Caco-2 (cell line): ENCODE data around the gene NBDY. TPM values are rescaled to one million over a fixed set of nuclear protein-coding genes. Genes with fewer than 3 reads are reported as not detected.
"Not testable (repeated sequence)": the region's sequence is repeated elsewhere in the genome, so short reads cannot be mapped to it uniquely, and the experiment has no call there.

Experiments used
- BruUV-seq: library from RNA; stranded (reverse); fragments of 400-500 nt; replicated peaks from 2 replicates; lab custom pipeline; 2021; lab: Mats Ljungman, UMichigan
- CTCF ChIA-PET: fragments of 300-600 bp; sonication (Branson Sonifier 250); formaldehyde crosslinking; loops from one replicate; lab custom pipeline; 2022; ENCODE audit warnings: antibody characterized with exemption; lab: Charles Lee
- POLR2A ChIA-PET: fragments of 300-600 bp; sonication (Branson Sonifier 250); formaldehyde crosslinking; loops from one replicate; lab custom pipeline; 2022; ENCODE audit warnings: antibody characterized with exemption; lab: Charles Lee
- DNase-seq, 2 experiments: peaks; one replicate each; pipeline versions ENCODE4 v3.0.0 to v3.0.0-alpha.2; 2020 to 2022
- H3K27me3 ChIP-seq: replicated peaks from 2 replicates; pipeline ENCODE4 v1.6.0; 2011; ENCODE audit warnings: low read length; ENCODE audit not compliant: control insufficient read depth, insufficient read depth
- H3K36me3 ChIP-seq: 2 replicates; pipeline ENCODE4 v1.5.1; 2011; ENCODE audit warnings: low read length; ENCODE audit not compliant: control insufficient read depth, insufficient read depth
- H3K4me1 ChIP-seq: fragments of 250-450 bp; sonication (Bioruptor Pico); 2 replicates; pipeline ENCODE4 v1.5.1; 2020; ENCODE audit warnings: mild to moderate bottlenecking
- H3K4me3 ChIP-seq: 2 replicates; pipeline ENCODE4 v1.5.1; 2011; ENCODE audit warnings: low read depth, mild to moderate bottlenecking, control low read depth, low read length
- H3K9me3 ChIP-seq: fragments of 250-450 bp; sonication (Bioruptor Pico); 2 replicates; pipeline ENCODE4 v1.5.1; 2020; ENCODE audit warnings: mild to moderate bottlenecking, moderate library complexity
- H3K27ac Mint-ChIP-seq: one replicate; pipeline ENCODE4 v1.8.0; 2022; ENCODE audit warnings: mixed read lengths; ENCODE audit not compliant: unreplicated experiment
- H3K27me3 Mint-ChIP-seq: one replicate; pipeline ENCODE4 v1.8.0; 2022; ENCODE audit warnings: mixed read lengths; ENCODE audit not compliant: insufficient read depth, unreplicated experiment
- H3K36me3 Mint-ChIP-seq: one replicate; pipeline ENCODE4 v1.8.0; 2022; ENCODE audit warnings: mild to moderate bottlenecking, mixed read lengths; ENCODE audit not compliant: insufficient read depth, unreplicated experiment
- H3K4me1 Mint-ChIP-seq: one replicate; pipeline ENCODE4 v1.8.0; 2022; ENCODE audit warnings: low read depth, mixed read lengths; ENCODE audit not compliant: unreplicated experiment
- H3K4me3 Mint-ChIP-seq: one replicate; pipeline ENCODE4 v1.8.0; 2022; ENCODE audit warnings: mild to moderate bottlenecking, moderate library complexity, mixed read lengths; ENCODE audit not compliant: unreplicated experiment
- H3K9me3 Mint-ChIP-seq: one replicate; pipeline ENCODE4 v1.8.0; 2022; ENCODE audit warnings: mixed read lengths; ENCODE audit not compliant: unreplicated experiment
- intact Hi-C: fragments of 100-400 bp; cut with micrococcal nuclease; formaldehyde crosslinking; loops from one replicate; pipeline ENCODE4 v1.10.0; 2022; ENCODE audit not compliant: unreplicated experiment
- total RNA-seq: library from RNA; stranded (reverse); gene quantifications from 2 replicates; pipeline ENCODE4 v1.2.3, GENCODE V29; 2022
- TF ChIP-seq, protein P1 (sequence below), 2 experiments: fragments of 200-600 bp in 1 of 2; IDR thresholded peaks; 1 replicate in 1 of 2; 2 replicates in 1 of 2; pipeline versions ENCODE4 v1.5.1 to v1.8.0; 2011 to 2022; ENCODE audit warnings: antibody characterized with exemption in 1 of 2, control low read depth in 1 of 2, inconsistent platforms in 1 of 2, low read depth in 1 of 2, low read length in 1 of 2, mild to moderate bottlenecking in 1 of 2, moderate library complexity in 1 of 2; ENCODE audit not compliant: insufficient read depth in 1 of 2, severe bottlenecking in 1 of 2, unreplicated experiment in 1 of 2

NBDY gene
- total RNA-seq, 1 experiment from 2014 or later = 29.4 TPM

DNA sequence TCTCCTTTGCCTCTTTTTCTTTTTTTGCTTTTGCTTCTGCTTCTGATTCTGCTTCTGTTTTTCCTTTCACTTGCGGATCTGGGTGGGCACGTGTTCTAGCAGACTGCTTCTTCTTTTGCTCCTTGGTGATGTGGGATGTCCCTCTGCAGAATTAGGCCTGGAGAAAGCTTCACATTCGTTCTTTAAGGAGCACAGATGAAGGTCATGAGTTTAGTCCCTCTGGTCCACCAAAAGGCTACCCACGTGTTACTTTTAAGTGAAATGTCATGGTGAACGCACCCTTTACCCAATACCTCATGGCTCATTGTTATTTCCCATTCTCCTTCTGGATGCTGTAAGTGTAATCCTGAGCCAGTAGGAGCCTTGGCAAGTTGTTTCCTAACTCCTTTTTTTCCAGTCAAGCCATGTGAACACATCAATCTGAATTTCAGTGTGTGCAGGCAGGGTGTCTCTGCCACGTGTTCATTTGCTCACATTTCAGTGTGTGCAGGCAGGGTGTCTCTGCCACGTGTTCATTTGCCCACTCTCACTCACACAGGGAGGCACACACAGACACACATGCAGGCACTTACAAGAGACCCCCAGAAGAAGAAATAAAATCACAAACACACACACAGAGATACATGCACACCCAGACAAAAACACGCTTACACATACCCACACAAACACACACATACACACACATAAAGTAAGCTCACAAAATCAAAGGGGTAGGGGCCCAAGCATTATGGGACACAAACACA is 36.9 kb downstream of the NBDY start:
- Mint-ChIP-seq H3K4me1 (peaks cover 9% of the 10 kb centered on the region), H3K27me3 (no peaks in the 10 kb centered on the region), H3K9me3 (no peaks in the 10 kb centered on the region), H3K4me3 (no peak overlapping the region), H3K27ac (peak overlapping the region; percentile 48), H3K36me3 (no peaks in the 10 kb centered on the region)
- ChIA-PET POLR2A (no interaction called here), CTCF (no interaction called here)
- H3K36me3 ChIP-seq = no peaks in the 10 kb centered on the region
- BruUV-seq = no TSS peak
- H3K4me1 ChIP-seq = no peaks in the 10 kb centered on the region
- no peak overlapping the region for H3K4me3 ChIP-seq
- intact Hi-C loops = no loop called here
- no peaks in the 10 kb centered on the region for H3K27me3 ChIP-seq
- no peak for DNase-seq
- H3K9me3 ChIP-seq = no peaks in the 10 kb centered on the region
- TF ChIP-seq, protein P1, sequence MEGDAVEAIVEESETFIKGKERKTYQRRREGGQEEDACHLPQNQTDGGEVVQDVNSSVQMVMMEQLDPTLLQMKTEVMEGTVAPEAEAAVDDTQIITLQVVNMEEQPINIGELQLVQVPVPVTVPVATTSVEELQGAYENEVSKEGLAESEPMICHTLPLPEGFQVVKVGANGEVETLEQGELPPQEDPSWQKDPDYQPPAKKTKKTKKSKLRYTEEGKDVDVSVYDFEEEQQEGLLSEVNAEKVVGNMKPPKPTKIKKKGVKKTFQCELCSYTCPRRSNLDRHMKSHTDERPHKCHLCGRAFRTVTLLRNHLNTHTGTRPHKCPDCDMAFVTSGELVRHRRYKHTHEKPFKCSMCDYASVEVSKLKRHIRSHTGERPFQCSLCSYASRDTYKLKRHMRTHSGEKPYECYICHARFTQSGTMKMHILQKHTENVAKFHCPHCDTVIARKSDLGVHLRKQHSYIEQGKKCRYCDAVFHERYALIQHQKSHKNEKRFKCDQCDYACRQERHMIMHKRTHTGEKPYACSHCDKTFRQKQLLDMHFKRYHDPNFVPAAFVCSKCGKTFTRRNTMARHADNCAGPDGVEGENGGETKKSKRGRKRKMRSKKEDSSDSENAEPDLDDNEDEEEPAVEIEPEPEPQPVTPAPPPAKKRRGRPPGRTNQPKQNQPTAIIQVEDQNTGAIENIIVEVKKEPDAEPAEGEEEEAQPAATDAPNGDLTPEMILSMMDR (IDR thresholded peaks at IDR 0.05; ENCODE audit: insufficient read depth in 1 of 2, low read depth in 1 of 2, low read length in 1 of 2, severe bottlenecking in 1 of 2, unreplicated experiment in 1 of 2) = no peak

DNA sequence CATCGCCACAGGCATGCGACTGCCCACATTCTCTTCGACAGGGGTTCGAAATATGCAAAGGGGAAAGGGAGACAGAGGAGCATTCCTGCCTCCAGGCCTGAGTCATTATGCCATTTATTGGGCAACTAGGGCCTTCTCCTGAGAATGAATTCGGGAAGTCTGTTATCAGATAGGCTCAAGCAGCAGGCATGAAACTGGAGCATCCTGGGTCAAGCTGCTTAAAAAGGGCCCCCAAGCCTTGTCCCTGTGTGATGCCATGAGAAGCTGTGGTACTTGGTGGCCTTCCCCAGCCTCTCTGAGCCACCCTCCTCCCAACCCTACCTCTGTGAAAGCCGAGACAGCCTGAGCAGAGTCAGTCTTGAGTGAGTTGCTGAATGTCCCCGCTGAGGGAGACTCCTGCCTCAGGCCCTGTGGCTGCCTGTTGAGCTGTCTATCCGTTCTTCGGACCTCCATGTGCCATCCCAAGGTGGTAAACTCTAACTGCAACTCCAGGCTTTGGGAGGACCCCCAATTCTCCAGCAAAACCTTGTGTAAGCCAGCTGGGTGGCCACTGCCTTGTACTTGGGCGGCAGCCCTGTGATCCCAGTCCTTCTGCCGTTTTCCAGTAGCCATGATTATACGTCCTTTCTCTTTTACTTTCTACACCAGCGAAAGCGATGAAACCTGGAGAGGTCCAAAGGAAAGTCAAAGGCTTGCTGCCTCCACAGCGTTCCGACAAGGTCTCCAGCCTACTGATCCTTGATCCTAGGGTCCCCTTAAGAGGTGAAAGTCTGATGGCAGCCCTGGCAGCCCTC is 37.7 kb downstream of the NBDY start:
- peaks cover 9% of the 10 kb centered on the region for H3K4me1 Mint-ChIP-seq
- Histone ChIP-seq H3K9me3 (no peaks in the 10 kb centered on the region), H3K36me3 (no peaks in the 10 kb centered on the region), H3K4me3 (no peak overlapping the region), H3K27me3 (no peaks in the 10 kb centered on the region), H3K4me1 (no peaks in the 10 kb centered on the region)
- DNase-seq = no peak
- ChIA-PET CTCF (no interaction called here), POLR2A (no interaction called here)
- no peaks in the 10 kb centered on the region for H3K27me3 Mint-ChIP-seq
- no peaks in the 10 kb centered on the region for H3K9me3 Mint-ChIP-seq
- H3K4me3 Mint-ChIP-seq = no peak overlapping the region
- peak overlapping the region; percentile 48 for H3K27ac Mint-ChIP-seq
- H3K36me3 Mint-ChIP-seq = no peaks in the 10 kb centered on the region
- intact Hi-C loops = no loop called here
- TF ChIP-seq, protein P1 (IDR thresholded peaks at IDR 0.05; ENCODE audit: insufficient read depth in 1 of 2, low read depth in 1 of 2, low read length in 1 of 2, severe bottlenecking in 1 of 2, unreplicated experiment in 1 of 2) = no peak
- BruUV-seq = no TSS peak

DNA sequence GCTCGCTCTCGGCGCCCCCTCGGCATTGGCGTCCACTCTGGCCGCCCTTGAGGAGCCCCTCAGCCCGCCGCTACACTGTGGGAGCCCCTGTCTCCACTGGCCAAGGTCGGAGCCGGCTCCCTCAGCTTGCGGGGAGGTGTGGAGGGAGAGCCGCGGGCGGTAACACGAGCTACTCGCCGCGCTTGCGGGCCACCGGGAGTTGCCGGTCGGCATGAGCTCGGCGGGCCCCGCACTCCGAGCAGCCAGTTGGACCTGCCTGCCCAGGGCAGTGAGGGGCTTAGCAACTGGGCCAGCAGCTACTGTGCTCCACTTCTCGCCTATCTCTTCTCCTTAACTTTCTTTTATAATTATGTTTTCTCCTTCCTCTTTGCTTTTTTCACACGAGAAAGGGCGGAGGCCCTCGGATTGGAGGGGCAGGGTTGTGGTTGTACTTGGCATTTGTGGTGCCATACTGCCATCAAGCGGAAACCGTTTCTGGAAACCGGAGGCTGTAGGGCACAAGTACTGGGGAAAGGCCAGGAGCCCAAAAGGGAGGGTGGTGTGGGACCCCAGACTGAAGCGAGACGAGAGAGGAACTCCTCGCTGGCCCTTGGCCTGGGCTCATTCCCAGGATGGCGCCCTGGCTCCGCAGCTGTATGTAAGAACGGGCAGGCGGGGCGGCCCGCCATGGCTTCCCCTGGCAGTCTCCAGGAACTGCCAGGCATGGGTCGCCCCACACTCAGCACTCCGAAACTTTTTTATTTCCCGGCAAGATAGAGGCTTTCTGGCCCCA is 38.5 kb downstream of the NBDY start:
- H3K9me3 ChIP-seq, BruUV-seq, H3K9me3 Mint-ChIP-seq, H3K27me3 Mint-ChIP-seq, H3K4me3 ChIP-seq, CTCF ChIA-PET, DNase-seq, H3K4me1 Mint-ChIP-seq, POLR2A ChIA-PET, H3K36me3 ChIP-seq, H3K27ac Mint-ChIP-seq, intact Hi-C loops, H3K4me1 ChIP-seq, H3K27me3 ChIP-seq, H3K4me3 Mint-ChIP-seq, H3K36me3 Mint-ChIP-seq: not testable (repeated sequence)

DNA sequence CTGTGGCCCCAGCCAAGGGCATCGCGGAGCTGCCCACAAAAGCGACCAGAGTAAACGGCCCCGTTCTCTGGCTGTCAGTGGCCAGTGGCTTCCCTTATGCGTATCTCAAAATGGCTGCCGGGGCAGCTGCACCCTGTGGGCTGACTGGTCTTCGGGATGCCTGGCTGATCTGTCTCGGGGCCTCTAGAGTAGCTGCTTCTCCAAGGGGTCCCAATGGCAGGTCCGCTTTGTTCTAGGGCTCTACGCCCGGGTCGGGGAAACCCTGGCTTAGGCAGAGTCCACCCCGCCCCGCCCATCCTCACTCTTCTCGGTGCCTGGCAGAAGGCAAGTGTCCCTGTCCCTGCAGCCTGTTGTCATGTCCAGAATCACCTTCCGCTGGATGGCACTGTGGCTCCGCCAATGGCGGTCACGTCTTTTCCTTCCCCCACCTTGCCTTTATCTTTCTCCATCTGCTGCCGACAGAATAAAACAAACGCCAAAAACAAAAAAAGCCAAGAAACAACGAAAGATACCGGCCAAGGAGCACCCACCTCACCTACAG is 39.1 kb downstream of the NBDY start:
- not testable (repeated sequence) for H3K4me1 Mint-ChIP-seq, BruUV-seq

More for the DNA sequence above, 39.1 kb downstream of the NBDY start:
- CTCF ChIA-PET, H3K27me3 ChIP-seq, intact Hi-C loops, H3K27me3 Mint-ChIP-seq, H3K9me3 ChIP-seq, H3K9me3 Mint-ChIP-seq, POLR2A ChIA-PET, H3K4me1 ChIP-seq, H3K36me3 Mint-ChIP-seq, H3K4me3 Mint-ChIP-seq, H3K4me3 ChIP-seq, DNase-seq, H3K36me3 ChIP-seq, H3K27ac Mint-ChIP-seq: not testable (repeated sequence)
